HFF-Myc (cell line): ENCODE measurements around the gene MPND.
A peak's percentile ranks its signal among the peaks of the same experiment; 100 is the strongest.

Source experiments
- DNase-seq: peaks from one replicate; pipeline ENCODE4 v3.0.0-alpha.2; 2011; ENCODE audit warnings: low read depth; ENCODE audit errors: extremely low read depth
- H3K4me3 ChIP-seq: replicated peaks from 2 replicates; pipeline ENCODE4 v1.5.1; 2011; ENCODE audit warnings: low read depth, mild to moderate bottlenecking, control low read depth, low read length
- CTCF ChIP-seq: IDR thresholded peaks from 2 replicates; pipeline ENCODE4 v1.5.1; 2012; ENCODE audit warnings: mild to moderate bottlenecking, low read depth, low read length, control low read depth; ENCODE audit errors: missing control alignments

The MPND gene

GRCh38 chr19:4305659-4306058 lies 37.7 kb upstream of the MPND start:
- DNase-seq, result no peak
- TF ChIP-seq CTCF, result no peak
- peak overlapping the region; percentile 35 for H3K4me3 ChIP-seq

GRCh38 chr19:4310247-4311121 lies 32.9 kb upstream of the MPND start:
- DNase-seq, result no peak

GRCh38 chr19:4313847-4314490 lies 29.4 kb upstream of the MPND start:
- no peak for TF ChIP-seq CTCF
- no peak for DNase-seq
- H3K4me3 ChIP-seq, result no peak overlapping the region

More at GRCh38 chr19:4310247-4311121, 32.9 kb upstream of the MPND start:
- H3K4me3 ChIP-seq, result no peak overlapping the region
- TF ChIP-seq CTCF, result no peak

GRCh38 chr19:4316956-4317355 lies 26.4 kb upstream of the MPND start:
- H3K4me3 ChIP-seq, result no peak overlapping the region
- TF ChIP-seq CTCF, result no peak
- no peak for DNase-seq

- H3K4me3 ChIP-seq, result no peak overlapping the region
- DNase-seq, result no peak
- TF ChIP-seq CTCF, result no peak
These were observed 24.9 kb upstream of the MPND start for GRCh38 chr19:4318460-4318859.

- TF ChIP-seq CTCF, result no peak
- DNase-seq, result no peak
- H3K4me3 ChIP-seq, result no peak overlapping the region
These were observed 24.2 kb upstream of the MPND start for GRCh38 chr19:4319067-4319718.
